Adrenal gland (tissue), 5 donors: ENCODE measurements around the gene HSD17B8.

ENCODE experiments used
- CTCF ChIP-seq, 6 experiments: fragments of 450-650 bp in 4 of 6; fragments of 200-600 bp in 2 of 6; sonication (generic) in 1 of 6; IDR thresholded peaks; 1 replicate in 5 of 6; 2 replicates in 1 of 6; pipeline versions ENCODE4 v1.5.1 to v1.8.0; 2016 to 2021; ENCODE audit warnings: antibody characterized with exemption in 6 of 6, mild to moderate bottlenecking in 2 of 6, moderate library complexity in 1 of 6
- POLR2A ChIP-seq, 2 donors: fragments of 450-650 bp; IDR thresholded peaks; one replicate each; pipeline ENCODE4 v1.6.1; 2017; ENCODE audit warnings: antibody characterized with exemption in 2 of 2, mild to moderate bottlenecking in 2 of 2, moderate library complexity in 1 of 2
- donor health status: DM: no; HTN: no; CAD: no.

GRCh38 chr6:33204165-33204414 is 365 bp upstream of the HSD17B8 start:
- TF ChIP-seq POLR2A (IDR thresholded peaks at IDR 0.05) (no peak), CTCF (IDR thresholded peaks at IDR 0.05) (no peak)
